ENCODE measurements around the gene BTN2A1.

GRCh38 chr6:26494117-26494516, 36.4 kb downstream of the BTN2A1 start:
- TF ChIP-seq POLR2A (IDR thresholded peaks at IDR 0.05; ENCODE audit: low read depth, low read length): no peak
- no peak for TF ChIP-seq POLR2AphosphoS5 (IDR thresholded peaks at IDR 0.05; ENCODE audit: low read depth, low read length)
- no peak for TF ChIP-seq TAF1 (IDR thresholded peaks at IDR 0.05; ENCODE audit: borderline replicate concordance, low read depth, low read length)
